GM18499 (cell line): ENCODE data around the gene LCMT2.

Experiments
- ATAC-seq: cut with Tn5 transposase; IDR thresholded peaks from one replicate; pipeline ENCODE4 v1.9.1; 2021; ENCODE audit warnings: moderate number of reproducible peaks; ENCODE audit not compliant: insufficient read depth, unreplicated experiment

The LCMT2 gene

GRCh38 chr15:43277231-43277823, 53.0 kb downstream of the LCMT2 start:
- ATAC-seq = no peak

- ATAC-seq = no peak
Observed at GRCh38 chr15:43276563-43277200, 53.7 kb downstream of the LCMT2 start.

GRCh38 chr15:43275740-43276562, 54.4 kb downstream of the LCMT2 start:
- no peak for ATAC-seq

GRCh38 chr15:43274136-43274535, 56.2 kb downstream of the LCMT2 start:
- no peak for ATAC-seq
